Measurements from ENCODE around the gene CABLES1. TPM values are rescaled to one million over a fixed set of nuclear protein-coding genes. Genes with fewer than 3 reads are reported as not detected.

The CABLES1 gene
- total and polyA plus RNA-seq, 7 experiments from 2014 or later = 0.11 to 5.7 (median 0.58) TPM; not detected in 3

DNA sequence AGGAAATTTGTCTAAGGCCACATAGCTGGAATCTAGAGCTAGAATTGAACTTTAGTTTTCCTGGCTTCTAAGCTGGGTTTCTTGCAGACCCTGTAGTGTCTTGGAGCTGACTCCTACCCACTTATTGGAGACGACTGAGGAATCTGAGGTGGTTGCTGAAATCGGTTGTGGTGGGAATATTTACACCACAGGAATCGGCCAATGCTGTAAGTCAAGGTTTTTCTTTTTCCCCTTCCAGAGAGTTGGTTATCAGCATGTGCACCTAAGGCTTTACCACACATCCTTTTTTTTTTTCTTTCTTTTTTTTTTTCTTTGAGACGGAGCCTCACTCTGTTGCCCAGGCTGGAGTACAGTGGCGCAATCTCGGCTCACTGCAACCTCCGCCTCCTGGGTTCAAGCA is 9.4 kb downstream of the CABLES1 start:
- POLR2A ChIA-PET = no interaction called here
- DNase-seq = no peak
- Mint-ChIP-seq H3K9me3 (peaks cover 0 to 1% (median 0%) of the 10 kb centered on the region in 11 donors), H3K27me3 (peaks cover 0 to 7% (median 3%) of the 10 kb centered on the region in 5 donors), H3K4me1 (peaks cover 0 to 16% (median 0%) of the 10 kb centered on the region in 7 donors), H3K27ac (no peak overlapping the region), H3K4me3 (no peak overlapping the region), H3K36me3 (no peaks in the 10 kb centered on the region)
- Histone ChIP-seq H3K4me1 (ENCODE audit: control insufficient read depth in 2 of 2, insufficient read depth in 2 of 2, low read length in 2 of 2) (no peaks in the 10 kb centered on the region), H3K27me3 (ENCODE audit: control insufficient read depth in 2 of 2, insufficient read depth in 2 of 2, low read length in 2 of 2) (no peaks in the 10 kb centered on the region), H3K4me3 (ENCODE audit: low read length) (no peak overlapping the region), H3K27ac (ENCODE audit: low read depth, low read length) (no peak overlapping the region), H3K9me3 (ENCODE audit: control insufficient read depth in 2 of 3, low read length in 3 of 3) (no peaks in the 10 kb centered on the region), H3K36me3 (ENCODE audit: control insufficient read depth in 2 of 3, insufficient read depth in 3 of 3, low read length in 3 of 3) (no peaks in the 10 kb centered on the region)
- intact Hi-C loops (cut with micrococcal nuclease) = no loop called here
- ATAC-seq = no peak
- CTCF ChIA-PET = interaction anchor here (0.8 kb wide), 1 partner anchor 48 kb away, joined by 3 read pairs; no protein-coding TSS in a partner anchor

DNA sequence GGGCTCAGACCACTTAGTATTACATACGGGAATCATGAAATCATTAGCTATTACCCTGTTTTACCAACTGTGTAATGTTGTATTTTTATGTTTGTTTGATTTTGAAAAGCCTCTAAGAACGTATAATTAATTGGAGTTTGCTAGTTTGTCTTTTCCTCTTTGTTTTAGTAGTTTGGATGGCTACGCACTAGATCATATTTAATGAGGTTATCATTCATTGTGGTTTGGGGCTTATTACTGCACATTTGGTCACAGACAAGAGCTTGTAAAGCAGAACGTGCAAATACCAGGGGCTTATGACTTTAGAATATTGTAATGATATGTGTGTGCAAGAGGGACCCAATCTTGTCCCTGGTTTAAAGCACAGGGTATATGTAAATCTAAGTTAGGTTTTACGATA is 10.3 kb downstream of the CABLES1 start:
- POLR2A ChIA-PET = no interaction called here
- intact Hi-C loops (cut with micrococcal nuclease) = no loop called here

DNA sequence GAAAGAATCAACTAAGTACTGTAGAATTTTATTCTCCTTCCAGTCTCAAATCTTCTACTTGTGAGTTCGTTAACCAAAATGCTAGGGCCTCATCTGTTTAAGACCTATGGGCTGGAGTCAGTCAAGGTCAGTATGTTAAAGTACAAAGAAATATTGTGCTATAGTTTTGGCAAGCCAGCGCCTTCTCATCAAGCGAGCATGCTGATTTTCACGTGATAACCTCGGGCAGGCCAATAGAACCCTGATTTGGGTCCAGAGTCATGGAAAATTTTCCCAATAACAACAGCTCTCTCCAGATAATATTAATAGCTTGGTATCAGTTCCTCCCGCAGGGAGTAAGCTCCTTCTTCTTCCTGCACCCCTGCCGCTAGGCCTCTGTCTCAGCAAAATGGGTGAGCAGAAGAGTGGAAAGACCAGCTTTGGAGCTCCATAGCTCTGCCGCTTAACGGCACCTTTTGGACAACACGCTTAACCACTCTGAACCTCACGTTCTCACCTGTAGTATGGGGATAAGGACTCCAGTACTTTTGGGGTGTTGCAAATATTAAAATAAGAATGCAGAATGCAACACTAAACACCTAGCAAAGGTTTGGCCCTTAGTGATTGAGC is 11.7 kb downstream of the CABLES1 start:
- Mint-ChIP-seq H3K4me3 (no peak overlapping the region), H3K27ac (no peak overlapping the region), H3K36me3 (no peaks in the 10 kb centered on the region), H3K27me3 (peaks cover 0 to 7% (median 0%) of the 10 kb centered on the region in 5 donors), H3K4me1 (peaks cover 0 to 16% (median 0%) of the 10 kb centered on the region in 7 donors), H3K9me3 (peaks cover 0 to 1% (median 0%) of the 10 kb centered on the region in 11 donors)
- POLR2A ChIA-PET = no interaction called here
- DNase-seq (no peak), ATAC-seq (no peak)
- Histone ChIP-seq H3K4me3 (ENCODE audit: low read length) (no peak overlapping the region), H3K4me1 (ENCODE audit: control insufficient read depth in 2 of 2, insufficient read depth in 2 of 2, low read length in 2 of 2) (no peaks in the 10 kb centered on the region), H3K27me3 (ENCODE audit: control insufficient read depth in 2 of 2, insufficient read depth in 2 of 2, low read length in 2 of 2) (no peaks in the 10 kb centered on the region), H3K9me3 (ENCODE audit: control insufficient read depth in 2 of 3, low read length in 3 of 3) (no peaks in the 10 kb centered on the region), H3K27ac (ENCODE audit: low read depth, low read length) (no peak overlapping the region), H3K36me3 (ENCODE audit: control insufficient read depth in 2 of 3, insufficient read depth in 3 of 3, low read length in 3 of 3) (no peaks in the 10 kb centered on the region)
- intact Hi-C loops (cut with micrococcal nuclease) = no loop called here
- CTCF ChIA-PET = interaction anchor here (0.5 kb wide), 1 partner anchor 87 kb away, joined by 3 read pairs; no protein-coding TSS in a partner anchor

More for the DNA sequence above, 10.3 kb downstream of the CABLES1 start:
- CTCF ChIA-PET = interaction anchor here (0.6 kb wide), 2 partner anchors 16 to 30 kb away, joined by 3 to 12 read pairs; no protein-coding TSS in a partner anchor
- Mint-ChIP-seq H3K4me3 (no peak overlapping the region), H3K36me3 (no peaks in the 10 kb centered on the region), H3K27ac (no peak overlapping the region), H3K4me1 (peaks cover 0 to 16% (median 0%) of the 10 kb centered on the region in 7 donors), H3K27me3 (peaks cover 0 to 7% (median 0%) of the 10 kb centered on the region in 5 donors), H3K9me3 (peaks cover 0 to 1% (median 0%) of the 10 kb centered on the region in 11 donors)
- no peaks in the 10 kb centered on the region for H3K9me3 ChIP-seq (ENCODE audit: control insufficient read depth in 2 of 3, low read length in 3 of 3)
- H3K4me3 ChIP-seq (ENCODE audit: low read length) = no peak overlapping the region
- no peak for DNase-seq
- H3K4me1 ChIP-seq (ENCODE audit: control insufficient read depth in 2 of 2, insufficient read depth in 2 of 2, low read length in 2 of 2) = no peaks in the 10 kb centered on the region
- no peak overlapping the region for H3K27ac ChIP-seq (ENCODE audit: low read depth, low read length)
- no peak for ATAC-seq
- H3K27me3 ChIP-seq (ENCODE audit: control insufficient read depth in 2 of 2, insufficient read depth in 2 of 2, low read length in 2 of 2) = no peaks in the 10 kb centered on the region
- no peaks in the 10 kb centered on the region for H3K36me3 ChIP-seq (ENCODE audit: control insufficient read depth in 2 of 3, insufficient read depth in 3 of 3, low read length in 3 of 3)

DNA sequence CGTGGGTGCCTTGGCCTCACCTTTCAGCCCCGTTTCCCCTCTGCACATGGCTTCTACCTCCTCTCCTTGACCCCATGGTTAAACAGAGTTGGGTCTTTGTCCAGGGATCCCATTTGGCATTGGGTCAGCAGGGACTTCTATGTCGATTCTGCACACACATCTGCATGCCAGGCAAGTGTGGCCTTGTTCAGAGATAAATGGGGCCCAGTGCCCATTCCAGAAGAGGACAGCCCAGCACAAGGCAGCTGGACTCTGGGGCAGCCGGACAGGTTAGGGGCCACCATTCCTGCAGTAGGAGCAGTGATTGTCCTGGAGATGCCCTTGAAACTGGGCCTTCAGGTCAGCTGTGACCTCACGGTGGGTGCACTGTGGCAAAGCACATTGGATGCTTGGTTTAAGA is 13.1 kb downstream of the CABLES1 start:
- ATAC-seq (no peak), DNase-seq (no peak)
- no peaks in the 10 kb centered on the region for H3K27me3 ChIP-seq (ENCODE audit: control insufficient read depth in 2 of 2, insufficient read depth in 2 of 2, low read length in 2 of 2)
- peaks cover 0 to 7% (median 0%) of the 10 kb centered on the region in 5 donors for H3K27me3 Mint-ChIP-seq
- H3K27ac Mint-ChIP-seq = no peak overlapping the region
- POLR2A ChIA-PET = no interaction called here
- no peaks in the 10 kb centered on the region for H3K9me3 Mint-ChIP-seq
- H3K4me1 ChIP-seq (ENCODE audit: control insufficient read depth in 2 of 2, insufficient read depth in 2 of 2, low read length in 2 of 2) = no peaks in the 10 kb centered on the region
- H3K36me3 Mint-ChIP-seq = no peaks in the 10 kb centered on the region
- no peak overlapping the region for H3K4me3 ChIP-seq (ENCODE audit: low read length)
- H3K9me3 ChIP-seq (ENCODE audit: control insufficient read depth in 2 of 3, low read length in 3 of 3) = no peaks in the 10 kb centered on the region
- no peaks in the 10 kb centered on the region for H3K36me3 ChIP-seq (ENCODE audit: control insufficient read depth in 2 of 3, insufficient read depth in 3 of 3, low read length in 3 of 3)
- H3K4me3 Mint-ChIP-seq = no peak overlapping the region
- H3K27ac ChIP-seq (ENCODE audit: low read depth, low read length) = no peak overlapping the region
- intact Hi-C loops (cut with micrococcal nuclease) = no loop called here
- CTCF ChIA-PET = no interaction called here
- H3K4me1 Mint-ChIP-seq = peaks cover 0 to 7% (median 0%) of the 10 kb centered on the region in 7 donors

DNA sequence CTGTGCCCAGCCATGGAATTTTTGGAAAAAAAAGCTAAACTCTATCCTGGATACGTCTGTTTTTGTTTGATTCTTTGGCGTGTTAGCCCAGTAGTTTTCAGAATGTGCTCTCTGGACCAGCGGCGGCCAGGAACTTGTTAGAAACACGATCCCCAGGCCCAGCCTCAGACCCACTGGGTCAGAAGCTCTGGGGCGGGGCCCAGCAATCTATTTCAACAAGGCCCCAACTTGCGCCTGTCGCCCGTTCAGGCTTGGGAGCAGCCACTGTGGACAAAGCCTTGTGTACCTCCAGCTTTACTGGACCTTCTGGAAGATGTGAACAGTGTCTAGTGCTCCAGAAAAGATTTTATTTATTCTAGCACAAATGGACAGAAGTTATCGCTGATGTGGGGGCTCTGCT is 14.3 kb downstream of the CABLES1 start:
- ChIA-PET CTCF (no interaction called here), POLR2A (no interaction called here)
- no peaks in the 10 kb centered on the region for H3K27me3 ChIP-seq (ENCODE audit: control insufficient read depth in 2 of 2, insufficient read depth in 2 of 2, low read length in 2 of 2)
- no peak overlapping the region for H3K4me3 ChIP-seq (ENCODE audit: low read length)
- no peaks in the 10 kb centered on the region for H3K36me3 ChIP-seq (ENCODE audit: control insufficient read depth in 2 of 3, insufficient read depth in 3 of 3, low read length in 3 of 3)
- ATAC-seq (no peak), DNase-seq (no peak)
- Mint-ChIP-seq H3K9me3 (no peaks in the 10 kb centered on the region), H3K27me3 (peaks cover 0 to 7% (median 0%) of the 10 kb centered on the region in 5 donors), H3K36me3 (no peaks in the 10 kb centered on the region), H3K4me1 (no peaks in the 10 kb centered on the region), H3K4me3 (no peak overlapping the region), H3K27ac (no peak overlapping the region)
- H3K9me3 ChIP-seq (ENCODE audit: control insufficient read depth in 2 of 3, low read length in 3 of 3) = no peaks in the 10 kb centered on the region
- intact Hi-C loops (cut with micrococcal nuclease) = no loop called here
- H3K27ac ChIP-seq (ENCODE audit: low read depth, low read length) = no peak overlapping the region
- no peaks in the 10 kb centered on the region for H3K4me1 ChIP-seq (ENCODE audit: control insufficient read depth in 2 of 2, insufficient read depth in 2 of 2, low read length in 2 of 2)

DNA sequence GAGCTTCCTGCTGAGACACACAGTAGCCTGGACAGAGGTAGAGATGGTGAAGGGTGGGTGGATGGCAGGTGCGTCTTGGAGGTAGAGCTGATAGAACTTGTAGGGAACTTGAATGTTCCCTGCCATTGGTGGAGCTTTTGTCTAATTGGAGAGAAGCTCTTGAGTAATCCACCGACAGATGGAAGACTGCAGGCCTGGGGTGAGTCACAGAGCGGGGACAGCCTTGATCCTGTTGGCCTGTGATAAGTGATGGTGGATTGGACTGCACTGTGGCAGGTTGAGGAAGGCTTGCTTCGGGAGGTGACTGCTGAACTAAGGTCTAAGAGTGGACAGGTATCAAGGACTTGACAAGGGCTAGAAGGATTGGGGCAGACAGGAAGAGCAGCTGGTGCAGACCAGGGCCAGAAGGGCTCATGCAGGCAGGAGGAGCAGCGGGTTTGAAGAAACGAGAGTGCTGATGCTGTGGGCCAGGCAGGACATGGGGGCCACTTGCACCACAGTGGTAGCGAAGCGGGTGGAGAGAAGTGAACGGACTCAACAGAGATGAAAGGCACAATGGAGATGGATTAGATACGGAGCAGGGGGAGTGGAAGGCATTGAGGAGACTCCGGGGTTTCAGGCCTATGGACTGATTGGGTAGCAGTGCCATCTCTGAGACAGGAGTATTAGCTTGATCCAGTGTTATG is 16.3 kb downstream of the CABLES1 start:
- ChIA-PET POLR2A (no interaction called here), CTCF (interaction anchor here (0.6 kb wide), 1 partner anchor 36 kb away, joined by 3 read pairs; no protein-coding TSS in a partner anchor)
- H3K36me3 Mint-ChIP-seq = no peaks in the 10 kb centered on the region

More for the DNA sequence above, 16.3 kb downstream of the CABLES1 start:
- H3K27ac Mint-ChIP-seq = no peak overlapping the region
- no peaks in the 10 kb centered on the region for H3K4me1 ChIP-seq (ENCODE audit: control insufficient read depth in 2 of 2, insufficient read depth in 2 of 2, low read length in 2 of 2)
- H3K36me3 ChIP-seq (ENCODE audit: control insufficient read depth in 2 of 3, insufficient read depth in 3 of 3, low read length in 3 of 3) = no peaks in the 10 kb centered on the region
- no peaks in the 10 kb centered on the region for H3K27me3 ChIP-seq (ENCODE audit: control insufficient read depth in 2 of 2, insufficient read depth in 2 of 2, low read length in 2 of 2)
- no peaks in the 10 kb centered on the region for H3K4me1 Mint-ChIP-seq
- no peak overlapping the region for H3K4me3 ChIP-seq (ENCODE audit: low read length)
- peaks cover 0 to 2% (median 0%) of the 10 kb centered on the region in 5 donors for H3K27me3 Mint-ChIP-seq
- ATAC-seq (no peak), DNase-seq (no peak)
- H3K9me3 Mint-ChIP-seq = no peaks in the 10 kb centered on the region
- no peak overlapping the region for H3K27ac ChIP-seq (ENCODE audit: low read depth, low read length)
- no peaks in the 10 kb centered on the region for H3K9me3 ChIP-seq (ENCODE audit: control insufficient read depth in 2 of 3, low read length in 3 of 3)
- intact Hi-C loops (cut with micrococcal nuclease) = no loop called here
- H3K4me3 Mint-ChIP-seq = no peak overlapping the region
